Measurements from ENCODE around the gene LY86.
A peak's percentile ranks its signal among the peaks of the same experiment; 100 is the strongest.

The LY86 gene

DNA sequence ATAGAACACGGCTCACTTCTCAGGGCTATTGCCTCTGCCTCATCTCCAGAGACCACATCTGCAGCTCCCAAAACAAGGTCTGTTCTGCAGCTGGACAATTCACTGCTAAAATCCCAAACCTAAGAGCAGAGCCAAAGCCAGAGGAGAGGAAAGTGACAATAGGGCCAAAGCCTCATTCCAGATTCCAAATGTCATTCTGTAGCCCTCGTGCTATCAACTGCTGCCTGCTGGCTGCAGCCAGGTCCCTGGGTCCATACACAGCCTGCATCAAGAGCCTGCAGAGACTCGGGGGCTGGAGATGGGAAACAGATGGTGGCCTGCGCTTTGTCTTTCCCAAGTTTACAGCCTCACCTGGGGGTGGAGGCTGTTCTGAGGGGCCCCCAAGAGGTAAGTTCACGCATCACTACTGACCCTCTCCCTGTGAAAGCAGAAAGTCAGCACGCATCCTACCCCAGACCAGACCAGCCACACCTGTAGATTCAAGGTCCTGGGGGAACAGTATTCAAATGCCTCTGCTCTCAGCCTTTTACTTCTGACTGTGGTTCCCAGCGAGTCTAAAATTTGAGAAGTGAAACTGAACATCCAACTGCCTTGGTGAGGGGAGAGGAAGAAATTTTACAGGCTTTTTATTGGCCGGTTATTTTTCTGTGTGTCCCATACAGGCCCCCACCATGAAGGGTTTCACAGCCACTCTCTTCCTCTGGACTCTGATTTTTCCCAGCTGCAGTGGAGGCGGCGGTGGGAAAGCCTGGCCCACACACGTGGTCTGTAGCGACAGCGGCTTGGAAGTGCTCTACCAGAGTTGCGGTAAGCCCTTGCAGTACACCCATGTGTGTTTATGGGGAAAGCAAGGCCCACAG lies at the start of gene LY86:
Gene LY86 (plus strand): TSS at position 657 of the 860 bp plus-strand sequence. CDS start 15 bp downstream, at position 672.
- DNase-seq: peak; percentile 9

DNA sequence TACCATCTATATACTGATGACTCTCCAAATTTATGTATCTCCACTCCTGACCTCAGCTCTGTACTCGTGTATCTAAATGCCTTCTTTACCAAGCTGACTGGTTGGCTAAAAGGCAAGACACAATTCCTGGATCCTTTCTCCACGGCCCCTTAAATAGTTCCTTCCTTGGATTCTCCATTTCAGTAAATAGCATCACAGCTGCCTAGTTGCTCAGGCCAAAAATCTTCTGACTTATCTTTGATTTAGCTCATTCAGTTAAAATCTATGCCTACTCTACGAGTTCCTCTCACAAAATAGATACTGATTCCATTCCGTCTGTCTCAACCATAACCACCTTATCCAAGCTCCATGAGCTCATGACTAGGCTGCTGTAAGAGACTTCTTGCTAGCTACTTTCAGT lies 49.5 kb upstream of the LY86 start:
- no peak for DNase-seq

DNA sequence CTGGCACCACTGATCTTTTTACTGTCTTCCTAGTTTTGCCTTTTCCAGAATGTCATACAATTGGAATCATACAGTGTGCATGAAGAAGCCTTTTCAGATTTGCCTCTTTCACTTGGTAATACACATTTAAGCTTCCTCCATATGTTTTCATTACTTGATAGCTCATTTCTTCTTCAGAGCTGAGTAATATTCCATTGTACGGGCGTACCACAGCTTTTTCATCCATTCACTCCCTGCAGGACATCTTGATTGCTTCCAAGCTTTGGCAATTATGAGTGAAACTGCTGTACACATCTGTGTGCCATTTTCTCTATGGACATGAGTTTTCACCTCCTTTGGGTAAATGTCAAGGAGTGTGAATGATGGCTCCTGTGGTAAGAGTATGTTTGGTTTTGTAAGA lies 46.2 kb upstream of the LY86 start:
- DNase-seq: no peak

GRCh38 chr6:6543181-6543879 lies 45.2 kb upstream of the LY86 start:
- peak; percentile 84 for DNase-seq

DNA sequence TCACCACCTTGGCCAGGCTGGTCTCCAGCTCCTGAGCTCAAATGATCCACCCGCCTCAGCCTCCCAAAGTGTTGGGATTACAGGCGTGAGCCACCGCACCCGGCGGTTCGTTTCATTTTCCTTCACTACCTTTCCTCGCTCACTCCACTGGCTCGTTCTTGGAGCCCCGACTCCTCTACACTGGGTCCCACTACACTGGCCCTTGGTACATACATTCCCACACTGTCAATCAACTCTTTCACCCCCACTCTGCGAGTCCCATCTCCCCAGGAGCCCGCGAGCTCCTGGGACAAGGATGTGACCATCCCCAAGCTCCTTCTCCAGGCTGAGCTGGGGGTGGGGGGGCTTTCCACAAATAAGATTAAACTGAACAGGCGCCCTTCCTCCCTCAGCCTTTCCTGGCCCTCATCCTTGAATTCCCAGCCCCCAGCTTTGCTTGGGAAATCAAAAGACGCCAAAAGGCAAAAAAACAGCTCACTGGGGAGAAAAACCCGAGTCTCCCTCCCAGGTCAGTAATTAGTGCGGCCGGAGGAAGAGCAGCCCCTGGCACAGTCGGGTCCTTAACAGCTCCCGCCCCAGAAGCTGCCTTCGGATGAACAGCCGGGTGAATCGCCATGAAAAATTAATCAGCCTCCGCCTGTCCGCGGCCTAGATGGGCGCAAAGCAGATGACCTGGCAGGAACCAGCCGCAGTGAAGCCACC lies 42.8 kb upstream of the LY86 start:
- DNase-seq: no peak

DNA sequence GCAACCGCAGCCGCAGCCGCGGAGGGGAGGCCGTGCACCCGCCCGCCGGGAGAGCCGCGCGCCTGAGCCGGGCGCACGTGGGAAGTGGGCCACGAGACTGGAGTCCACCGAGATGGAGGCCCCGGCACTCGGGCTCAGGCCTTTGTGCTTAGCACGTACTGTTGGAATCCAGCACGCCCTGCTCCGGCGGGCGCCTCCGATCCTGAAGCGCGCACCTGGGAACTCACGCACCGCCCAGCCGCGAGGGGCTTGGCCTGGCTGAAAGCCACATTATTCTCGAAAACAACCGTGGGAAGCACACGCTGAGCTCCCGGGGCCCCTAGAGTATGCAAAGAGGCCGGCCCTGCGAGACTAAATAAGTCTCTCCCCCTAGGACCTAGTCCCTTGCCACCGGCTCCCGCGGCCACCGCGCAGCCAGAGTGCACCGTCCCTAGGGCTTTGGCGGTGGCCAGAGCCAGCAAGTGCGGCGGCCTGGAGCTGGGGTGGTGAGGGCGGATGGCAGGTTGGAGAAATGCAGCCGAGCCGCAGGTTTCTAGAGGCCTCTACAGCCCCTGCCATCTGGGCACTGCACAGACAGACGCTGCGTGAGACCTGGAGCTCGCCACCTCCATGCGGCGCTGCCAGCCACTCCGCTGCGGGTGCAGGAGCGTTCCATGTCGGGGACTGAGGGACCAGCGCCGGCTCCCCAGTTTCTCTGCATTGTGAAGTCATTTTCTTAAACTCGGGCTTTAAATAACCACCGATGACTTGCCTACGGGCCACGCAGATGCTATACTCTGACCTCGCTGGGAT lies 42.0 kb upstream of the LY86 start:
- peak; percentile 86 for DNase-seq

DNA sequence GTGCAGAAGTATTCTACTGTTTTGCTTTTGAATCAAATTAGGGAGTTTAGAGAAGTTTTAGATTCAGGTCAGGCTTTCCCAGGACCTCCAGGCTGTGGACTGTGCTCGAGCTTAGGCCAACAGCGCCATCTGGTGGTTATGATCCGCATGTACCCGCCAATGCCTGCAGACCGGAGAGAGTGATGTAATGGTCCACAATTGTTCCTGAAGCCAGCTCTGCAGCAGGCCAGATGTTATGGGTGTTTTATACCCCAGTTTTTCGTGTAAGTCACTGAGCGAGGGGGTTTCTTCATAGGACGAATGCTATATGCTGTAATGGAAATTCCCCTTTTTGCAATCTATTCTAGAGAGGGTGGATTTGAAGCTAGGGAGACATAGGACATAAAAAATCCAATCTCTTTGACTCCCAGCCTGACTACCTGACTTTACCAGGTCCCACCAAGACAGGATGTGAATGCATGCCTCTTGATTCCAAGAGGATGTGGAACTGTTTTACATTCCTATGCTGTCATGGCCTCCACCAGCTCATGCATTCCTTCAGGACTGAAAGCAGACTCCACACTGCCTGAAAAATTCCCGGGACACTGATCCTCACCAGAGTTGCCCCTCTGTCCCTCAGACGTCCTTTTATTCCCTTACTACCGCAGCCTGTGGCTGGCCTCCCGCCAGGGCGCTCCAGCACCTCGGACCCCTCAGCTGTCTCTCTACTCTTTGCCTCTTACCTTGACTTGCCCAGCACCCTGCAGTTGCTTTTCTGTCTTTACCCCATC lies 41.2 kb upstream of the LY86 start:
- peak; percentile 98 for DNase-seq

DNA sequence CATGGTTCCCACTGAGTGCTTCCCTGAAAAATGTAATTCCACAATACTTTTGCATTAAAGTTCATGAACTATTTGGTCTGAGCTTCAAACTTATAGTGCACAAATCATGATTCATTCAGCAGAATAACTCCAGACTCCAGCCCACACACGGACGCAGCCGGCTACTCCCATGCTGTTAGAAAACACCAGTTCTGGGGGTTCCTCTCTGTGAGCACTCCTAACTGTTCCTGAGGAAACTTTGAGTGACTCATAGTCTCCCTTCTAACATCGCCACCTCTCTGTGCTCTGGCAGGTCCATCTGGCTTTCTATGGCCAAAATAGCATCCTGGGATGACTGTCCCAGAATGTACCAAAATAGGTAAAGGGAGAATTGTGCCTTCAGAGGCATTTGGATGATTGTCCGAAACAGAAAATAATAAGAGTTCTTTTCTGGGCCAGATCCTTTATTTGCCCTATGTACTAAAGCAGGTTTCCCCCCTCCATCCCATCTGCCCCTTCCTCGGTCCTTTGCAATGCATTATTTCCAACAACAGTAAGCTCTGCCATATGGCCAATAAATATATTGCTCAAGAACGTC lies 32.3 kb upstream of the LY86 start:
- no peak for DNase-seq

DNA sequence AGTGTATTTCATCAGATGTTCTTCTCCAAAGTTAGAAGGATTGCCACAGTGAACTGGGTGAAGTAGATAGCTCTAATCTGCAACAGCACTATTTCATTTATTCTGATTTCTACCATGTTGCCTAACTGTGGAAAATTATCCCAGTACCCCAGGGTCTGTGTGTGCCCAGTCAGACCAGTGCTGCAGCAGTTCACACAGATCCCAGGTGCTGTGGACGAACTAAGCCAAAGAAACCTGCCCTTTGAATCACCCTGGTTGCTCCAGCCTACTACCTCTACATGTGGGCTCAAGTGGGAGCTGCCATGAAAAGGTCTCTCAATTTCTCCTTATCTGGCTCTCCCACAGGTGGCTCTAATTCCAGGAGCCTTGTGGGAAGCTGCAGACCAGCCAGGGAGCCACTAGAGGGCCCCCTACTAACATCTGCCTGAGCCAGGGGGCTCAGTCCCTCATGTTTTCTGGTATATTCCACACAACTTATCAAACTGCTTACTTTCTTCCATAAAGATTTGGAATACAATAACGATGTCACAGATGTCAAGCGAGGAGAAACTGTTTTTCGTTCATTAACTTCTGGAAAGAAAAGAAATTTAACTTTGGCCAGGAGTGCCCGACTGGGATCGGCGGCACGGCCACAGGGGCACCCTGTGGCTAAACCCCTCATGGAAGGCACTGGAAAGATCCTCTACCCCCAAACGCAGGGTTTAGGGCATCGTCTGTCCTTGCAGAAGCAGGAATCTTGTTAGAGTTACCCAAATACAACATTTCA lies 31.6 kb upstream of the LY86 start:
- DNase-seq: peak; percentile 82

GRCh38 chr6:6557504-6557839 lies 31.0 kb upstream of the LY86 start:
- no peak for DNase-seq

DNA sequence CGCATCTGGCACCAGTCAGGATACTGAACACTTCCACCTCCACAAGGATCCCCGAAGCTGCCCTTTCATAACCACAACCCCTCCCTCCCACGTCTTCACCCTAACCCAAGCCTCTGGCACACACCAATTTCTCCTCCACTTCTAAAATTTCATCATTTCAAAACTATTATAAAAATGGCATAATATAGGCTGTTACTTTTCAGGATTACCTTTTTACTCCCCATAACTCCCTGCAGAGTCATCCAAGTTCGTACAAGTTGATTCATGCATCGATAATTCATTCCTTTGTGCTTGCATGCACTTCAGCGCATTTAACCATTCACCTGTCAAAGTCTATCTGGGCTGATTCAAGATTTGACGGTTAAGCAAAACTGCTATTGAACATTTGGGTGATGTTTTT lies 30.6 kb upstream of the LY86 start:
- peak; percentile 93 for DNase-seq

GRCh38 chr6:6559994-6560570 lies 28.4 kb upstream of the LY86 start:
- no peak for DNase-seq

- DNase-seq: no peak
Measured at GRCh38 chr6:6560909-6561308, 27.6 kb upstream of the LY86 start.

GRCh38 chr6:6564154-6564553 lies 24.4 kb upstream of the LY86 start:
- DNase-seq: no peak

DNA sequence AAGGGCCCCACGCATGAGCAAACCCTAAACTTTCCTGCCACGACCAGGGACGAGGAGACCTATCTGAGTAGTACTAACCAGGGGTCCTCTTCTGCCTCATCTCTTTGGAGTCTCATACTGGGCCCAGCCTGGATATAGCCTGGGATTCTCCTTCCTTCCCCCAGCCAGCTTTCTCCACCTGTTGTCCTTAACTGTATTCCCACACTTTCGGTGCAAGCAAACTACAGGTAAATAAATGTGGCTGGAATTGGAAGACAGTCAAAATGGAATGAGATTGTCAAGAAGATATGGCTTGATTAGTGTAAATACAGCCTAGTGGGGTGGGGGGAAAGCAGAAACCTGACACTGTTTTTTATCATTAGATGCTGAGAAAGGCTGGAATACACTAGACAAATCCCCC lies 23.5 kb upstream of the LY86 start:
- no peak for DNase-seq

DNA sequence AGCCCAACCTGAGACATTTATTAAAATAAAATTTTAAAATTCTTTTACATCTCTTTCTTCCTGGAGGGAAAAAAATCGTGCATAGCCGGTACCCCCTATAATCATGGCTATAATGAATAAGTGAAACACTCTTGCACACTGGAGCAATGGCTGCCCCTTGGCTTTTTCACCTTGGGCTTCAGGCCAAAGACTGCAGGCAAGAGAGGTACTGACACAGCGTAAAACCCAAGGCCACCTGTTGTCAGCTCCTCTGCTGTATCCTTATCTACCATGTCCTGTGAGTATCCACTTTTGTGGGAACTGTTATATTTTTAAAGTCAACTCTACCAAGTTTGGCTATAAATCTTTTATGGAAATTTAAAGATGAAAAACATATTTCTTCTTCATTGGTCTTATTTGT lies 23.0 kb upstream of the LY86 start:
- no peak for DNase-seq

DNA sequence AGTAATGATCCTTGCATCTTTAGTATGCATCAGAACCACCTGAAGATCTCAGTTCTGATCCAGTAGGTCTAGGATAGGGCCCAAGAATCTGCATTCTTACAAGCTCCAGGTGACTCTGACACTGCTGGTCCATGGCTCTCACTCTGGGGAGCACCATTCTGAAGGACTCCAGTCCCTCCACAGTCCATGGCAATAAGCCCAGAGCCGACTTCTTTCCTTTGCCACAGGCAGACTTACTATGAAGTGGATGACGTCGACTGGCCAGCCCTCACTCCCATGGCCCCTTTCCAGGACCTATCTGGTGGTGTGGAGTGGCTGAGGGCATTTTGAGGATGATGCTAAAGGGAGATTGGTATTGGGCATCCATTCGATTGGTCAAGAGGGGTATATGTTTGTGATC lies 21.8 kb upstream of the LY86 start:
- no peak for DNase-seq

GRCh38 chr6:6569096-6569810 lies 19.3 kb upstream of the LY86 start:
- DNase-seq: no peak

GRCh38 chr6:6569811-6570164 lies 18.7 kb upstream of the LY86 start:
- DNase-seq: no peak
